Karpas-422 (cell line): Measurements from ENCODE around the gene NFKB2. TPM values are rescaled to one million over a fixed set of nuclear protein-coding genes. Genes with fewer than 3 reads are reported as not detected.

Experiments
- small RNA-seq: library from RNA; depleted of rRNA; stranded (forward); fragments of <200 nt; gene quantifications from one replicate; pipeline ENCODE3, GENCODE V24; 2014
- total RNA-seq: library from RNA; depleted of rRNA; stranded (reverse); fragments of >200 nt; shearing (Covaris generic); gene quantifications from 2 replicates; pipeline ENCODE4 v1.2.3, GENCODE V29; 2014; ENCODE audit warnings: low replicate concordance; rRNA removed

Gene NFKB2
- total RNA-seq, 1 experiment from 2014 or later = 3.1 TPM

Small RNA genes within 50 kb of the gene (small RNA-seq; reads per million reads assigned to genes)
- 139 reads per million, percentile 99 among the genes with 10 or more reads in this experiment for gene MIR146B

Other genes starting within 250 kb of the NFKB2 start
- gene NOLC1, start 243.3 kb upstream of the NFKB2 start, total RNA-seq = 22.6 and 37.6 TPM in 2 replicates
- not detected in 2 replicates for gene ELOVL3, start 169.4 kb upstream of the NFKB2 start, total RNA-seq
- not detected in 2 replicates for gene PITX3, start 154.2 kb upstream of the NFKB2 start, total RNA-seq
- gene GBF1, start 150.2 kb upstream of the NFKB2 start, total RNA-seq = 7.6 and 12.5 TPM in 2 replicates
- 0.19 and 0.61 TPM in 2 replicates for gene PSD, start 23.1 kb downstream of the NFKB2 start, total RNA-seq
- 2.4 and 3.6 TPM in 2 replicates for gene FBXL15, start 25.1 kb downstream of the NFKB2 start, total RNA-seq
- 27.1 and 34.1 TPM in 2 replicates for gene CUEDC2, start 36.9 kb downstream of the NFKB2 start, total RNA-seq
- gene C10orf95, start 55.8 kb downstream of the NFKB2 start, total RNA-seq = 0.78 TPM in 1 of 2 replicates, not detected in the other
- 69.8 and 83.7 TPM in 2 replicates for gene ACTR1A, start 107.0 kb downstream of the NFKB2 start, total RNA-seq
- 5.9 and 9.2 TPM in 2 replicates for gene SUFU, start 108.3 kb downstream of the NFKB2 start, total RNA-seq
- 94.4 and 111 TPM in 2 replicates for gene TRIM8, start 248.8 kb downstream of the NFKB2 start, total RNA-seq